Uterus (tissue), 2 donors: ENCODE data around the gene TMPRSS3.

Experiments
- POLR2A ChIP-seq, 2 donors: fragments of 450-650 bp; IDR thresholded peaks; one replicate each; pipeline ENCODE4 v1.6.1; 2016; ENCODE audit warnings: antibody characterized with exemption in 2 of 2, mild to moderate bottlenecking in 1 of 2, moderate library complexity in 1 of 2
- TF ChIP-seq, protein P1 (sequence below), 4 experiments: fragments of 200-600 bp in 2 of 4; fragments of 450-650 bp in 2 of 4; sonication (generic) in 2 of 4; IDR thresholded peaks; one replicate each; pipeline ENCODE4 v1.5.1; 2016 to 2019; ENCODE audit warnings: antibody characterized with exemption in 4 of 4, mild to moderate bottlenecking in 2 of 4, moderate library complexity in 1 of 4

DNA sequence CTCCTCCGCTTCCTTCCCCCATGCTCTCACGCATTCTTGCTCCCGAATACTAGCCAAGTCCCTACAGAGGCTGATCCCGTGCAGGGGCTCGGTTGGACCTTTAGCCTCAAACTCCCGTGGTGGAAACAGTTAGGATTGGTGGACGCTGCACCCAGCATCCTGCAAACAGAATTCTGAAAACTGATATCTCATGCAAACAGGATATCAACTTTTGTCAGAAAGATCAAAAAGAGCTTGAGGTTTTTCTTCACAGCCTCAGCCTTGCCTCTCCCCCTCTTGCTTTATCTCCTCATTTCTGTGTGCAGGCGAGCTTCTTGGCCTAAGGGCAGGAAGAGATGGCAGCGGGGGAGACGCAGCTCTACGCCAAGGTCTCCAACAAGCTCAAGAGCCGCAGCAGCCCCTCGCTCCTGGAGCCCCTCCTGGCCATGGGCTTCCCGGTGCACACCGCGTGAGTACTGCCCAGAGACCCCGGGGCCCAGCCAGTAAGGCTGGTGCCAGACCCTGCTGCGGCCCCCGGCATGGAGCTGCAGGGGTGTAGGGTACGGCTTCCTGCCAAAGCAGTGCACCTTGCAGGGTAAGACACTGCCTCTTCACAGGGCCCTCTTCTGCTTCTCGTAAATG lies 7.9 kb upstream of the TMPRSS3 start, which contains the start of gene UBASH3A:
- TF ChIP-seq, protein P1, sequence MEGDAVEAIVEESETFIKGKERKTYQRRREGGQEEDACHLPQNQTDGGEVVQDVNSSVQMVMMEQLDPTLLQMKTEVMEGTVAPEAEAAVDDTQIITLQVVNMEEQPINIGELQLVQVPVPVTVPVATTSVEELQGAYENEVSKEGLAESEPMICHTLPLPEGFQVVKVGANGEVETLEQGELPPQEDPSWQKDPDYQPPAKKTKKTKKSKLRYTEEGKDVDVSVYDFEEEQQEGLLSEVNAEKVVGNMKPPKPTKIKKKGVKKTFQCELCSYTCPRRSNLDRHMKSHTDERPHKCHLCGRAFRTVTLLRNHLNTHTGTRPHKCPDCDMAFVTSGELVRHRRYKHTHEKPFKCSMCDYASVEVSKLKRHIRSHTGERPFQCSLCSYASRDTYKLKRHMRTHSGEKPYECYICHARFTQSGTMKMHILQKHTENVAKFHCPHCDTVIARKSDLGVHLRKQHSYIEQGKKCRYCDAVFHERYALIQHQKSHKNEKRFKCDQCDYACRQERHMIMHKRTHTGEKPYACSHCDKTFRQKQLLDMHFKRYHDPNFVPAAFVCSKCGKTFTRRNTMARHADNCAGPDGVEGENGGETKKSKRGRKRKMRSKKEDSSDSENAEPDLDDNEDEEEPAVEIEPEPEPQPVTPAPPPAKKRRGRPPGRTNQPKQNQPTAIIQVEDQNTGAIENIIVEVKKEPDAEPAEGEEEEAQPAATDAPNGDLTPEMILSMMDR (IDR thresholded peaks at IDR 0.05), result no peak
- TF ChIP-seq POLR2A (IDR thresholded peaks at IDR 0.05), result no peak
